GM12878 (cell line): ENCODE measurements around the gene GLO1. TPM values are rescaled to one million over a fixed set of nuclear protein-coding genes. Genes with fewer than 3 reads are reported as not detected.

Experiments used
- HDGF ChIP-seq: fragments of 450-650 bp; IDR thresholded peaks from 2 replicates; pipeline ENCODE4 v1.6.1; 2016; ENCODE audit warnings: antibody characterized with exemption
- IKZF1 ChIP-seq: fragments of 450-650 bp; conservative IDR thresholded peaks from 2 replicates; pipeline ENCODE4 v1.6.1; 2017; ENCODE audit warnings: antibody characterized with exemption, mild to moderate bottlenecking
- JUNB ChIP-seq: IDR thresholded peaks from 2 replicates; pipeline ENCODE4 v1.6.1; 2016; ENCODE audit warnings: antibody characterized with exemption, mild to moderate bottlenecking
- KDM1A ChIP-seq: fragments of 200-600 bp; sonication (generic); IDR thresholded peaks from 2 replicates; pipeline ENCODE4 v1.6.1; 2016; ENCODE audit warnings: borderline replicate concordance
- LARP7 ChIP-seq: fragments of 450-650 bp; IDR thresholded peaks from 2 replicates; pipeline ENCODE4 v1.6.1; 2017; ENCODE audit warnings: mild to moderate bottlenecking
- MAX ChIP-seq: IDR thresholded peaks from 2 replicates; pipeline ENCODE4 v1.6.1; 2012; ENCODE audit warnings: low read depth, low read length, improper control_type of control experiment
- MEF2A ChIP-seq: IDR thresholded peaks from 2 replicates; pipeline ENCODE4 v1.6.1; 2011; ENCODE audit warnings: low read depth, mild to moderate bottlenecking, low read length, moderate library complexity; ENCODE audit not compliant: insufficient read depth
- NFXL1 ChIP-seq: fragments of 450-650 bp; IDR thresholded peaks from 2 replicates; pipeline ENCODE4 v1.6.1; 2017; ENCODE audit warnings: antibody characterized with exemption, mild to moderate bottlenecking, borderline replicate concordance
- PAX5 ChIP-seq: IDR thresholded peaks from 2 replicates; pipeline ENCODE4 v1.6.1; 2011; ENCODE audit warnings: low read depth, low read length, borderline replicate concordance
- POLR2AphosphoS5 ChIP-seq: IDR thresholded peaks from 2 replicates; pipeline ENCODE4 v1.6.1; 2011; ENCODE audit warnings: mild to moderate bottlenecking, low read length, inconsistent platforms
- RELB ChIP-seq: fragments of 450-650 bp; IDR thresholded peaks from 2 replicates; pipeline ENCODE4 v1.6.1; 2017; ENCODE audit warnings: low read depth, mild to moderate bottlenecking, moderate library complexity
- RUNX3 ChIP-seq: IDR thresholded peaks from 2 replicates; pipeline ENCODE4 v1.6.1; 2012; ENCODE audit warnings: low read length, inconsistent platforms
- SKIL ChIP-seq: fragments of 450-650 bp; IDR thresholded peaks from 2 replicates; pipeline ENCODE4 v1.6.1; 2017; ENCODE audit warnings: mild to moderate bottlenecking, low read depth, inconsistent platforms; ENCODE audit not compliant: poor library complexity, severe bottlenecking
- SPI1 ChIP-seq: IDR thresholded peaks from 2 replicates; pipeline ENCODE4 v1.6.1; 2011; ENCODE audit warnings: low read depth, mild to moderate bottlenecking, low read length, moderate library complexity, borderline replicate concordance; ENCODE audit not compliant: insufficient read depth
- SRF ChIP-seq, 2 experiments: IDR thresholded peaks; 2 replicates each; pipeline ENCODE4 v1.6.1; 2011; ENCODE audit warnings: low read depth in 2 of 2, low read length in 2 of 2, mild to moderate bottlenecking in 1 of 2, moderate library complexity in 1 of 2
- STAT1 ChIP-seq: fragments of 450-650 bp; conservative IDR thresholded peaks from 2 replicates; pipeline ENCODE4 v1.6.1; 2014; ENCODE audit warnings: antibody characterized with exemption, mild to moderate bottlenecking
- ZBTB40 ChIP-seq: fragments of 450-650 bp; IDR thresholded peaks from 2 replicates; pipeline ENCODE4 v1.6.1; 2016; ENCODE audit warnings: mild to moderate bottlenecking, moderate library complexity, borderline replicate concordance
- ZNF622 ChIP-seq: fragments of 450-650 bp; IDR thresholded peaks from 2 replicates; pipeline ENCODE4 v1.6.1; 2017; ENCODE audit warnings: mild to moderate bottlenecking, inconsistent platforms
- polyA plus RNA-seq, 11 experiments: library from polyadenylated mRNA; depleted of rRNA in 4 of 11; unstranded in 6 of 11; stranded (reverse) in 5 of 11; fragments of >200 nt; fragmentation: Nextera tagmentation in 4 of 11; fragmentation: Illumina TruSeq in 1 of 11; extraction: Ambion mirVana in 4 of 11; extraction: Trizol in 1 of 11; gene quantifications; 1 replicate in 1 of 11; 2 replicates in 10 of 11; pipeline versions ENCODE4 v1.2.1 to v1.2.3, GENCODE V29; 2011 to 2016; ENCODE audit warnings: inconsistent platforms in 2 of 11, missing spikeins in 2 of 11, low read depth in 1 of 11
- total RNA-seq, 4 experiments: library from RNA; depleted of rRNA in 3 of 4; stranded (reverse); fragments of >200 nt in 3 of 4; fragmentation: Illumina TruSeq in 1 of 4; extraction: Trizol in 1 of 4; gene quantifications; 2 replicates each; pipeline versions ENCODE4 v1.2.1 to v1.2.3, GENCODE V29; 2013 to 2021

GLO1 gene
- total and polyA plus RNA-seq, 10 of the 15 experiments (the other 5 are each of a cell fraction or from before 2014, with no cell fraction given), result 105 to 227 (median 150) TPM

- TF ChIP-seq SKIL (peak; percentile 44), LARP7 (no peak), NFXL1 (peak; percentile 89; the same call in 1 of the 2 replicates), STAT1 (no peak), RUNX3 (peak; percentile 31; the same call in 1 of the 2 replicates), PAX5 (no peak), JUNB (no peak), MAX (no peak), RELB (no peak), ZNF622 (no peak), SRF (IDR thresholded peaks at IDR 0.05; ENCODE audit: low read depth in 2 of 2, low read length in 2 of 2) (no peak), ZBTB40 (no peak), SPI1 (peak; percentile 74), POLR2AphosphoS5 (no peak), MEF2A (no peak), KDM1A (no peak), HDGF (no peak), IKZF1 (peak; percentile 57)
Measured at GRCh38 chr6:38688579-38689087, 14.3 kb downstream of the GLO1 start (continued).
